NT2/D1 (cell line): Measurements from ENCODE around the gene KRTAP5-8.

Source experiments
- YY1 ChIP-seq: IDR thresholded peaks from 2 replicates; pipeline ENCODE4 v1.6.1; 2011; ENCODE audit not compliant: insufficient read length, insufficient read depth
- ZNF274 ChIP-seq: IDR thresholded peaks from 2 replicates; pipeline ENCODE4 v1.6.1; 2011; ENCODE audit warnings: mild to moderate bottlenecking, low read depth, low read length

DNA sequence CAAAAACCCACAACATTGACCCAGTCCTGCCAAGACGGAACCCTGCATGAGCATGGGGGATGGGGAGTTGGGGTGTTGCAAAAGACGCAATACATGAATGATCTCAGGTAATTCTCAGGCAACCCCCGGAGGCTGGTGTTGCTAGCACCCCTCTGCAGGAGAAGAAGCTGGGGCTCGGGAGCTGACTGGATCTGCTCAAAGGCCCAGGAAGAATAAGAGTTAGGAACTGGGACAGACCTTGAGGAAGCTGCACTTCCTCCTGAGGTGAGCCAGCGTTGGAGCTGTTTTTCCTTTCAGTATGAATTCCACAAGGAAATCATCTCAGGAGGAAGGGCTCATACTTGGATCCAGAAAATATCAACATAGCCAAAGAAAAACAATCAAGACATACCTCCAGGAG is 10.3 kb downstream of the KRTAP5-8 start, which contains the start of gene KRTAP5-9:
- no peak for TF ChIP-seq ZNF274
- TF ChIP-seq YY1, result no peak
